ENCODE measurements around the gene GATA2. TPM values are rescaled to one million over a fixed set of nuclear protein-coding genes. Genes with fewer than 3 reads are reported as not detected.

GATA2 gene
- total RNA-seq, 1 donor from 2014 or later: 11.0 TPM

DNA sequence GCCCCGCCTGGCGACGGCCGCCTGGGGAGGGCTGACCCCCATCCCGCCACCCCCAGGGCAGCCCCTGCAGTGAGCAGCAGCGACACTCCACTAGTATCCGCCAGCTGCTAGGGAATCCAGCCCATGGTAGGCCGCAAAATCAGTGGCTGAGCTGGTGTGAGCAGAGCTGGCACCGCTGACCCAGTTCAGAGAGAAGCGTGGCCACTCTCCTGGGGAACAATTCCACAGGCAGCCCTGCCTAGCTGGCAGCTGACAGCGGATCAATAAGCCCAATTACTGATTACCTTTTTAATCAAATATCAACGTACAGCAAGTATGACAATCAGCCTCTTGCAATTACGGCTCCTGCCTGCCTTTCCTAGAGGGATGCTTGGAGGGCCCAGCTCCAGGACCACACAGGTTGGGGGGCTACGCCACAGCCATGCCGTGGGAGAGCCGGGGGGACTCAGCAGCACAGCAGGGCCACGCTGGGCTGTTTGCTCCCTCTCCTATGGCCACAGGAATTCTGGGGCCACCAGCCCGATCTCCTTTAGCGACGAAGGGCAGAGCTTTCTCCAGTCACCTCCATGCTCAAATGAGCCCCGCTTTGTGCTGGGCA is 40.2 kb downstream of the GATA2 start:
- intact Hi-C loops (cut with micrococcal nuclease): no loop called here
- no peak for DNase-seq
- TF ChIP-seq, protein P1, sequence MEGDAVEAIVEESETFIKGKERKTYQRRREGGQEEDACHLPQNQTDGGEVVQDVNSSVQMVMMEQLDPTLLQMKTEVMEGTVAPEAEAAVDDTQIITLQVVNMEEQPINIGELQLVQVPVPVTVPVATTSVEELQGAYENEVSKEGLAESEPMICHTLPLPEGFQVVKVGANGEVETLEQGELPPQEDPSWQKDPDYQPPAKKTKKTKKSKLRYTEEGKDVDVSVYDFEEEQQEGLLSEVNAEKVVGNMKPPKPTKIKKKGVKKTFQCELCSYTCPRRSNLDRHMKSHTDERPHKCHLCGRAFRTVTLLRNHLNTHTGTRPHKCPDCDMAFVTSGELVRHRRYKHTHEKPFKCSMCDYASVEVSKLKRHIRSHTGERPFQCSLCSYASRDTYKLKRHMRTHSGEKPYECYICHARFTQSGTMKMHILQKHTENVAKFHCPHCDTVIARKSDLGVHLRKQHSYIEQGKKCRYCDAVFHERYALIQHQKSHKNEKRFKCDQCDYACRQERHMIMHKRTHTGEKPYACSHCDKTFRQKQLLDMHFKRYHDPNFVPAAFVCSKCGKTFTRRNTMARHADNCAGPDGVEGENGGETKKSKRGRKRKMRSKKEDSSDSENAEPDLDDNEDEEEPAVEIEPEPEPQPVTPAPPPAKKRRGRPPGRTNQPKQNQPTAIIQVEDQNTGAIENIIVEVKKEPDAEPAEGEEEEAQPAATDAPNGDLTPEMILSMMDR (IDR thresholded peaks at IDR 0.05; ENCODE audit: borderline replicate concordance): no peak
- Histone ChIP-seq H3K4me3 (no peak overlapping the region), H3K9me3 (replicated peaks) (no peaks in the 10 kb centered on the region), H3K27ac (replicated peaks) (no peak overlapping the region), H3K4me1 (no peaks in the 10 kb centered on the region), H3K36me3 (no peaks in the 10 kb centered on the region), H3K27me3 (ENCODE audit: low read depth) (peaks cover 47% of the 10 kb centered on the region)

DNA sequence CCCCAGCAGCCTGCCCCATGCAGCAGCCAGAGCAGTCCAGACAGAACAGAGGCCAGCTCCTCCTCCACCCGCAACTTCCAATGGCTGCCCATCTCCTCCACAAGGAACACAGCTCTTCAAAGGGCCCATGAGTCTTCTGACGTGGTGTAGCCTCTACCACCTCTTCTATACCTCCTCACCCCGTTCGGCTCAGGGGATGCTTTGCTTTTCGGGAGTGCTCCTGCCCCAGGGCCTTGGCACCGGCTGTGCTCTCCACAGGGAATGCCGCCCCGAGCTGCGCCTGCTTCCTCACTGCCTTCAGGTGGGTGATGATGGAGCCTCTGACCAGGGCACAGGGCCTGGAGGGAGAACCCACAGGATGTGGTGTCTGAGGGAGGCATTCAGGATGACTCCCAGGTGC is 40.9 kb downstream of the GATA2 start:
- DNase-seq: no peak
- TF ChIP-seq, protein P1 (IDR thresholded peaks at IDR 0.05; ENCODE audit: borderline replicate concordance): no peak
- intact Hi-C loops (cut with micrococcal nuclease): no loop called here
- no peak overlapping the region for H3K4me3 ChIP-seq
- H3K27ac ChIP-seq (replicated peaks): no peak overlapping the region
- H3K36me3 ChIP-seq: no peaks in the 10 kb centered on the region
- H3K4me1 ChIP-seq: no peaks in the 10 kb centered on the region
- peaks cover 40% of the 10 kb centered on the region for H3K27me3 ChIP-seq (ENCODE audit: low read depth)
- no peaks in the 10 kb centered on the region for H3K9me3 ChIP-seq (replicated peaks)

DNA sequence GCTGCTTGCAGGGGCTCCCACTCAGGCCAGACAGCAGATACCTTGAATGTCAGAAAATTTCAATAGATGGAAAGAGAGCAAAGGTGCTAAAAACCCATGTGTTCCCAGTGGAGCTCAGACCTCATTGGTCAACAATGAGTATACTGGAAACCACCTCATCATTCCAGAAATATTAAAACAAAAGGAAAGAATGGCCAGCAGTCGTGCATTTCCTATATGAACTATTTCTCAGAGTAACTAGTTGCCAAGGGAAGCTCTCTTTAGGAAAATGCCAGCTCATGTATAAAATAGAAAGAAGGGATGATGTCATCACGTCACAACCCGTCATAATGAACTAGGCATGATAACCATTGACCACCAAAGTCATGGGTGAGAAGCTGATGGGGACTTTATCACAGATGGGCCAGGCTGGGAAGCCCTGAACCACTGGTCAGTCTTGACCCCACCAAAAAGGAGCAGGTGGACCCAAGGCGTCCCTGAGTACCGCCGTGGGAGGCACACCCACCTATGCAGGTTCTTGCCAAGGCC is 43.8 kb downstream of the GATA2 start:
- H3K27ac ChIP-seq (replicated peaks): no peak overlapping the region
- TF ChIP-seq, protein P1 (IDR thresholded peaks at IDR 0.05; ENCODE audit: borderline replicate concordance): no peak
- intact Hi-C loops (cut with micrococcal nuclease): no loop called here

DNA sequence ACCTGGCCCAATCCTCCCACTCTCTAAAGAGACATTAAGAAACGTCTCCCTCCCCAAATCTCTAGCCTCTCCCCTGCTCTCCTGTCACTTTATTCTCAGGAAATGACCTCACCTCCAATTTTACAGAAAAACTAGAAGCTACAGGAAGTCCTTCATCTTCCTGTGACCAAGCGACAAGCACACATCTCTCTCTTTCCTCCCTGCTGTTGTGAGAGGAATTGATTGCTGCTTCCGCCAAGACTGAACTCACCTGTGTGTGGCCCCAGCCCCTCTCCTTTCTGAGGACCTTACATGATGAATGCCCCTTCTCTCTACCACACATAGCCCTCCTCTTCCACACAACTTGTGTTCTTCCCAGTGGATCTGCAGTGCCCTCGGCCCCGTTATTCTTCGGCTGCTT is 44.5 kb downstream of the GATA2 start:
- Histone ChIP-seq H3K4me3 (no peak overlapping the region), H3K9me3 (replicated peaks) (no peaks in the 10 kb centered on the region), H3K27ac (replicated peaks) (no peak overlapping the region), H3K4me1 (no peaks in the 10 kb centered on the region), H3K36me3 (no peaks in the 10 kb centered on the region), H3K27me3 (ENCODE audit: low read depth) (peaks cover 12% of the 10 kb centered on the region)
- TF ChIP-seq, protein P1 (IDR thresholded peaks at IDR 0.05; ENCODE audit: borderline replicate concordance): no peak
- DNase-seq: no peak
- intact Hi-C loops (cut with micrococcal nuclease): no loop called here

More for the DNA sequence above, 43.8 kb downstream of the GATA2 start:
- no peak for DNase-seq
- Histone ChIP-seq H3K4me1 (no peaks in the 10 kb centered on the region), H3K36me3 (no peaks in the 10 kb centered on the region), H3K4me3 (no peak overlapping the region), H3K9me3 (replicated peaks) (no peaks in the 10 kb centered on the region), H3K27me3 (ENCODE audit: low read depth) (peaks cover 12% of the 10 kb centered on the region)

DNA sequence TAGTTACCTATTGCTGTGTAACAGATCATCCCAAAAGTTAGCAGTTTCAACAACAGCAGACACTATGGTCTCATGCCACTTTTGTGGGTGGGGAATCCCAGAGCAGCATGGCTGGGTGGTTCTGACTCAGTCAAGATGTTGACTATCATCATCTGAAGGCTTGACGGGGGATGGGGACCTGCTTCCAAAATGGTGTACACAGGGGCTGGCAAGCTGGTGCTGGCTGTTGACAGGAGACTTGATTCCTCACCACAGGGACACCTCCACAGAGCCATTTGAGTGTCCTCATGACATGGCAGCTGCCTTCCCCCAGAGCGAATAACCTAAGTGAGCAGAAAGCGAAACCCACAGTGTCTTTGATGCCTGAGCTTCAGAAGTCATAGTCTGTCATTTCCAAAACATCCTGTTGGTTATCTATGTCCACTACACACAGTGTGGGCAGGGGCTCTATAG is 45.4 kb downstream of the GATA2 start:
- TF ChIP-seq, protein P1 (IDR thresholded peaks at IDR 0.05; ENCODE audit: borderline replicate concordance): no peak
- H3K9me3 ChIP-seq (replicated peaks): no peaks in the 10 kb centered on the region
- H3K36me3 ChIP-seq: no peaks in the 10 kb centered on the region
- DNase-seq: no peak
- intact Hi-C loops (cut with micrococcal nuclease): no loop called here
- peaks cover 9% of the 10 kb centered on the region for H3K27me3 ChIP-seq (ENCODE audit: low read depth)
- H3K27ac ChIP-seq (replicated peaks): no peak overlapping the region
- H3K4me3 ChIP-seq: no peak overlapping the region
- no peaks in the 10 kb centered on the region for H3K4me1 ChIP-seq
